SK-N-SH treated with all-trans-retinoic acid at 6 μM for 48 hours (cell line): ENCODE data around the gene LAPTM5.

ENCODE experiments used
- ATAC-seq: fragments of 200-7000 bp; cut with Tn5 transposase; 3 replicates; pipeline ENCODE4 v1.9.1; 2020; ENCODE audit warnings: mild to moderate bottlenecking, moderate library complexity
- ARNTL ChIP-seq: fragments of 450-650 bp; formaldehyde crosslinking; IDR thresholded peaks from 2 replicates; pipeline ENCODE4 v1.5.0; 2020; ENCODE audit warnings: low read depth, mild to moderate bottlenecking, moderate library complexity, borderline replicate concordance
- BACH2 ChIP-seq: fragments of 250-450 bp; sonication (Bioruptor Pico); IDR thresholded peaks from 2 replicates; pipeline ENCODE4 v1.9.0; 2021; ENCODE audit warnings: mild to moderate bottlenecking, borderline replicate concordance
- CSDC2 ChIP-seq: fragments of 250-450 bp; sonication (Bioruptor Pico); IDR thresholded peaks from 2 replicates; pipeline ENCODE4 v1.5.0; 2020; ENCODE audit warnings: mild to moderate bottlenecking, moderate library complexity
- GLIS3 ChIP-seq: fragments of 250-450 bp; sonication (Bioruptor Pico); IDR thresholded peaks from 2 replicates; pipeline ENCODE4 v1.5.0; 2020; ENCODE audit warnings: mild to moderate bottlenecking, moderate library complexity
- ISL1 ChIP-seq: fragments of 250-450 bp; sonication (Bioruptor Pico); IDR thresholded peaks from 2 replicates; pipeline ENCODE4 v2.1.2; 2022; ENCODE audit warnings: mild to moderate bottlenecking, moderate library complexity
- OSR1 ChIP-seq: fragments of 250-450 bp; sonication (Bioruptor Pico); IDR thresholded peaks from 2 replicates; pipeline ENCODE4 v1.8.0; 2022; ENCODE audit warnings: moderate library complexity, mild to moderate bottlenecking, inconsistent platforms
- POU6F1 ChIP-seq: fragments of 250-450 bp; sonication (Bioruptor Pico); IDR thresholded peaks from 2 replicates; pipeline ENCODE4 v1.8.0; 2021; ENCODE audit warnings: low read depth, mild to moderate bottlenecking, moderate library complexity, borderline replicate concordance
- PPARA ChIP-seq: fragments of 250-450 bp; sonication (Bioruptor Pico); IDR thresholded peaks from 2 replicates; pipeline ENCODE4 v1.5.0; 2020; ENCODE audit warnings: mild to moderate bottlenecking, borderline replicate concordance
- RARB ChIP-seq: fragments of 250-450 bp; sonication (Bioruptor Pico); IDR thresholded peaks from 2 replicates; pipeline ENCODE4 v1.8.0; 2021; ENCODE audit warnings: mild to moderate bottlenecking, moderate library complexity
- SNAI2 ChIP-seq: fragments of 250-450 bp; sonication (Bioruptor Pico); IDR thresholded peaks from 2 replicates; pipeline ENCODE4 v1.5.0; 2020; ENCODE audit warnings: mild to moderate bottlenecking, moderate library complexity
- TCF4 ChIP-seq: fragments of 250-450 bp; sonication (Bioruptor Pico); IDR thresholded peaks from 2 replicates; pipeline ENCODE4 v1.8.0; 2021; ENCODE audit warnings: mild to moderate bottlenecking, moderate library complexity, borderline replicate concordance
- TOX ChIP-seq: fragments of 250-450 bp; sonication (Bioruptor Pico); IDR thresholded peaks from 2 replicates; pipeline ENCODE4 v1.8.0; 2021; ENCODE audit warnings: mild to moderate bottlenecking, moderate library complexity, borderline replicate concordance
- ZC3H10 ChIP-seq: fragments of 250-450 bp; sonication (Bioruptor Pico); IDR thresholded peaks from 2 replicates; pipeline ENCODE4 v1.5.1; 2021; ENCODE audit warnings: mild to moderate bottlenecking, moderate library complexity
- ZFP3 ChIP-seq: fragments of 250-450 bp; sonication (Bioruptor Pico); IDR thresholded peaks from 2 replicates; pipeline ENCODE4 v1.5.0; 2020; ENCODE audit warnings: mild to moderate bottlenecking, moderate library complexity
- ZFP30 ChIP-seq: fragments of 450-650 bp; formaldehyde crosslinking; IDR thresholded peaks from 2 replicates; pipeline ENCODE4 v1.5.0; 2022; ENCODE audit warnings: mild to moderate bottlenecking, moderate library complexity
- ZNF565 ChIP-seq: fragments of 450-650 bp; formaldehyde crosslinking; conservative IDR thresholded peaks from 2 replicates; pipeline ENCODE4 v1.5.0; 2020; ENCODE audit warnings: low read depth, mild to moderate bottlenecking, moderate library complexity
- ZNF70 ChIP-seq: fragments of 450-650 bp; formaldehyde crosslinking; IDR thresholded peaks from 2 replicates; pipeline ENCODE4 v1.5.0; 2020; ENCODE audit warnings: mild to moderate bottlenecking, moderate library complexity
- ZNF8 ChIP-seq: fragments of 450-650 bp; formaldehyde crosslinking; IDR thresholded peaks from 2 replicates; pipeline ENCODE4 v1.5.0; 2020; ENCODE audit warnings: mild to moderate bottlenecking, moderate library complexity
- TF ChIP-seq, protein P1 (sequence below): fragments of 250-450 bp; sonication (Bioruptor Pico); IDR thresholded peaks from 2 replicates; pipeline ENCODE4 v1.8.0; 2020; ENCODE audit warnings: mild to moderate bottlenecking, moderate library complexity, borderline replicate concordance
- TF ChIP-seq, protein P2 (sequence below): fragments of 250-450 bp; sonication (Bioruptor Pico); IDR thresholded peaks from 2 replicates; pipeline ENCODE4 v1.5.1; 2021; ENCODE audit warnings: mild to moderate bottlenecking, moderate library complexity
- TF ChIP-seq, protein P3 (sequence below): fragments of 250-450 bp; sonication (Bioruptor Pico); IDR thresholded peaks from 2 replicates; pipeline ENCODE4 v1.5.0; 2020; ENCODE audit warnings: mild to moderate bottlenecking, moderate library complexity

Gene LAPTM5

DNA sequence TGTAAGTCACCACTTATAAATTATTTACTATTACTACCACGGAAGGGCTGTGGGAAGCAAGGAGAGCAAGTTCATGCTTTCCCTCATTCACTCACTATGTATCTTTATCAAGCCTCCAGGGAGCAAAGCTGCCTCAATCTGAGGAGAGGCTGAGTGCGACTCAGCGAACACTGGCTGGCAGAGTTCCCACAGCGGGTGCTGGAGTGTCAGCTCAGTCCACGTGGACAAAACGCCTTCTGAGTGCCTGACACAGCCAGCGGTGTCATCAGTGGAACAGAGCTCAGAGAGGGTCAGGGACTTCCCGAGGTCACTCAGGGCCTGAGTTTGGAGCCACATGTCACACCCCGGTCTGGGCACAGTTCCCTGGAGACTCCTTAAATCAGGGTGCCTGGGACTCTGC lies 51.0 kb downstream of the LAPTM5 start:
- no peak for ATAC-seq
- TF ChIP-seq GLIS3 (no peak), ZFP30 (CRISPR knock-in tag) (no peak), ZNF565 (CRISPR knock-in tag) (no peak), POU6F1 (CRISPR knock-in tag) (no peak), ARNTL (CRISPR knock-in tag) (no peak), RARB (CRISPR knock-in tag) (no peak), ZNF70 (CRISPR knock-in tag) (no peak), ISL1 (CRISPR knock-in tag) (no peak), ZC3H10 (no peak), PPARA (CRISPR knock-in tag) (no peak), ZFP3 (CRISPR knock-in tag) (no peak)
- TF ChIP-seq, protein P1, sequence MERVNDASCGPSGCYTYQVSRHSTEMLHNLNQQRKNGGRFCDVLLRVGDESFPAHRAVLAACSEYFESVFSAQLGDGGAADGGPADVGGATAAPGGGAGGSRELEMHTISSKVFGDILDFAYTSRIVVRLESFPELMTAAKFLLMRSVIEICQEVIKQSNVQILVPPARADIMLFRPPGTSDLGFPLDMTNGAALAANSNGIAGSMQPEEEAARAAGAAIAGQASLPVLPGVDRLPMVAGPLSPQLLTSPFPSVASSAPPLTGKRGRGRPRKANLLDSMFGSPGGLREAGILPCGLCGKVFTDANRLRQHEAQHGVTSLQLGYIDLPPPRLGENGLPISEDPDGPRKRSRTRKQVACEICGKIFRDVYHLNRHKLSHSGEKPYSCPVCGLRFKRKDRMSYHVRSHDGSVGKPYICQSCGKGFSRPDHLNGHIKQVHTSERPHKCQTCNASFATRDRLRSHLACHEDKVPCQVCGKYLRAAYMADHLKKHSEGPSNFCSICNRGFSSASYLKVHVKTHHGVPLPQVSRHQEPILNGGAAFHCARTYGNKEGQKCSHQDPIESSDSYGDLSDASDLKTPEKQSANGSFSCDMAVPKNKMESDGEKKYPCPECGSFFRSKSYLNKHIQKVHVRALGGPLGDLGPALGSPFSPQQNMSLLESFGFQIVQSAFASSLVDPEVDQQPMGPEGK (CRISPR knock-in tag) = no peak

- ATAC-seq = no peak
- no peak for TF ChIP-seq TCF4 (CRISPR knock-in tag)
- no peak for TF ChIP-seq CSDC2 (CRISPR knock-in tag)
- TF ChIP-seq ZFP3 (CRISPR knock-in tag) = no peak
- no peak for TF ChIP-seq GLIS3
- TF ChIP-seq BACH2 (CRISPR knock-in tag) = no peak
- no peak for TF ChIP-seq TOX (CRISPR knock-in tag)
- no peak for TF ChIP-seq ZFP30 (CRISPR knock-in tag)
- TF ChIP-seq ZNF70 (CRISPR knock-in tag) = no peak
- TF ChIP-seq, protein P1 (CRISPR knock-in tag) = no peak
- no peak for TF ChIP-seq SNAI2
- TF ChIP-seq, protein P2, sequence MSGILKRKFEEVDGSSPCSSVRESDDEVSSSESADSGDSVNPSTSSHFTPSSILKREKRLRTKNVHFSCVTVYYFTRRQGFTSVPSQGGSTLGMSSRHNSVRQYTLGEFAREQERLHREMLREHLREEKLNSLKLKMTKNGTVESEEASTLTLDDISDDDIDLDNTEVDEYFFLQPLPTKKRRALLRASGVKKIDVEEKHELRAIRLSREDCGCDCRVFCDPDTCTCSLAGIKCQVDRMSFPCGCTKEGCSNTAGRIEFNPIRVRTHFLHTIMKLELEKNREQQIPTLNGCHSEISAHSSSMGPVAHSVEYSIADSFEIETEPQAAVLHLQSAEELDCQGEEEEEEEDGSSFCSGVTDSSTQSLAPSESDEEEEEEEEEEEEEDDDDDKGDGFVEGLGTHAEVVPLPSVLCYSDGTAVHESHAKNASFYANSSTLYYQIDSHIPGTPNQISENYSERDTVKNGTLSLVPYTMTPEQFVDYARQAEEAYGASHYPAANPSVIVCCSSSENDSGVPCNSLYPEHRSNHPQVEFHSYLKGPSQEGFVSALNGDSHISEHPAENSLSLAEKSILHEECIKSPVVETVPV (CRISPR knock-in tag) = no peak
- TF ChIP-seq ARNTL (CRISPR knock-in tag) = no peak
- no peak for TF ChIP-seq OSR1 (CRISPR knock-in tag)
- TF ChIP-seq ZNF8 (CRISPR knock-in tag) = no peak
- TF ChIP-seq, protein P3, sequence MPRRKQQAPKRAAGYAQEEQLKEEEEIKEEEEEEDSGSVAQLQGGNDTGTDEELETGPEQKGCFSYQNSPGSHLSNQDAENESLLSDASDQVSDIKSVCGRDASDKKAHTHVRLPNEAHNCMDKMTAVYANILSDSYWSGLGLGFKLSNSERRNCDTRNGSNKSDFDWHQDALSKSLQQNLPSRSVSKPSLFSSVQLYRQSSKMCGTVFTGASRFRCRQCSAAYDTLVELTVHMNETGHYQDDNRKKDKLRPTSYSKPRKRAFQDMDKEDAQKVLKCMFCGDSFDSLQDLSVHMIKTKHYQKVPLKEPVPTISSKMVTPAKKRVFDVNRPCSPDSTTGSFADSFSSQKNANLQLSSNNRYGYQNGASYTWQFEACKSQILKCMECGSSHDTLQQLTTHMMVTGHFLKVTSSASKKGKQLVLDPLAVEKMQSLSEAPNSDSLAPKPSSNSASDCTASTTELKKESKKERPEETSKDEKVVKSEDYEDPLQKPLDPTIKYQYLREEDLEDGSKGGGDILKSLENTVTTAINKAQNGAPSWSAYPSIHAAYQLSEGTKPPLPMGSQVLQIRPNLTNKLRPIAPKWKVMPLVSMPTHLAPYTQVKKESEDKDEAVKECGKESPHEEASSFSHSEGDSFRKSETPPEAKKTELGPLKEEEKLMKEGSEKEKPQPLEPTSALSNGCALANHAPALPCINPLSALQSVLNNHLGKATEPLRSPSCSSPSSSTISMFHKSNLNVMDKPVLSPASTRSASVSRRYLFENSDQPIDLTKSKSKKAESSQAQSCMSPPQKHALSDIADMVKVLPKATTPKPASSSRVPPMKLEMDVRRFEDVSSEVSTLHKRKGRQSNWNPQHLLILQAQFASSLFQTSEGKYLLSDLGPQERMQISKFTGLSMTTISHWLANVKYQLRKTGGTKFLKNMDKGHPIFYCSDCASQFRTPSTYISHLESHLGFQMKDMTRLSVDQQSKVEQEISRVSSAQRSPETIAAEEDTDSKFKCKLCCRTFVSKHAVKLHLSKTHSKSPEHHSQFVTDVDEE = no peak
- TF ChIP-seq ZNF565 (CRISPR knock-in tag) = no peak
- TF ChIP-seq ISL1 (CRISPR knock-in tag) = no peak
- TF ChIP-seq POU6F1 (CRISPR knock-in tag) = no peak
- TF ChIP-seq PPARA (CRISPR knock-in tag) = no peak
- no peak for TF ChIP-seq RARB (CRISPR knock-in tag)
These were observed 51.9 kb downstream of the LAPTM5 start for GRCh38 chr1:30705698-30706097.
